Chondrocyte (in vitro differentiated cells): ENCODE data around the gene TDRD9. TPM values are rescaled to one million over a fixed set of nuclear protein-coding genes. Genes with fewer than 3 reads are reported as not detected.

ENCODE experiments used
- DNase-seq: peaks from one replicate; pipeline ENCODE4 v3.0.0; 2021; ENCODE audit warnings: mixed read lengths, low spot score
- H3K27ac Mint-ChIP-seq: one replicate; pipeline ENCODE4 v1.8.0; 2021; ENCODE audit warnings: mild to moderate bottlenecking, moderate library complexity, mixed read lengths; ENCODE audit not compliant: unreplicated experiment
- H3K27me3 Mint-ChIP-seq: 2 replicates; pipeline ENCODE4 v1.8.0; 2021; ENCODE audit warnings: low read depth, mixed read lengths
- H3K36me3 Mint-ChIP-seq: 2 replicates; pipeline ENCODE4 v1.8.0; 2021; ENCODE audit warnings: low read depth, mixed read lengths
- H3K4me1 Mint-ChIP-seq: 2 replicates; pipeline ENCODE4 v1.8.0; 2021; ENCODE audit warnings: low read depth, mild to moderate bottlenecking, mixed read lengths
- H3K4me3 Mint-ChIP-seq: one replicate; pipeline ENCODE4 v1.8.0; 2021; ENCODE audit warnings: mild to moderate bottlenecking, moderate library complexity, mixed read lengths; ENCODE audit not compliant: unreplicated experiment
- H3K9me3 Mint-ChIP-seq: 2 replicates; pipeline ENCODE4 v1.8.0; 2021; ENCODE audit warnings: low read depth, mixed read lengths
- CTCF ChIP-seq: fragments of 200-600 bp; sonication (generic); IDR thresholded peaks from 2 replicates; pipeline ENCODE4 v1.5.0; 2021; ENCODE audit warnings: antibody characterized with exemption, mild to moderate bottlenecking, moderate library complexity
- total RNA-seq: library from RNA; stranded (reverse); gene quantifications from 3 replicates; pipeline ENCODE4 v1.2.1, GENCODE V29; 2021

TDRD9 gene
- total RNA-seq, 1 donor from 2014 or later = not detected

GRCh38 chr14:104101651-104102281 is 173.5 kb downstream of the TDRD9 start:
- Mint-ChIP-seq H3K4me1 (no peaks in the 10 kb centered on the region), H3K27me3 (no peaks in the 10 kb centered on the region), H3K4me3 (no peak overlapping the region), H3K27ac (no peak overlapping the region), H3K36me3 (no peaks in the 10 kb centered on the region), H3K9me3 (no peaks in the 10 kb centered on the region)
- TF ChIP-seq CTCF = no peak
- peak; percentile 92 for DNase-seq

Other genes starting within 250 kb of the TDRD9 start
- 3.4 to 9.9 TPM (median 6.6 TPM) in 3 replicates for gene XRCC3, start 213.0 kb upstream of the TDRD9 start, total RNA-seq
- gene ZFYVE21, start 212.6 kb upstream of the TDRD9 start, total RNA-seq = 68.6 to 84.3 TPM (median 68.6 TPM) in 3 replicates
- gene PPP1R13B, start 80.9 kb upstream of the TDRD9 start, total RNA-seq = 6.6 to 10.1 TPM (median 9.1 TPM) in 3 replicates
- not detected in 3 replicates for gene RD3L, start 14.1 kb downstream of the TDRD9 start, total RNA-seq
- not detected in 3 replicates for gene ASPG, start 157.2 kb downstream of the TDRD9 start, total RNA-seq
- 0.28 to 0.60 TPM (median 0.60 TPM) in 3 replicates for gene KIF26A, start 210.1 kb downstream of the TDRD9 start, total RNA-seq